Measurements from ENCODE around the gene RASA2. TPM values are rescaled to one million over a fixed set of nuclear protein-coding genes. Genes with fewer than 3 reads are reported as not detected.

Gene RASA2
- total and polyA plus RNA-seq, 2 of the 4 experiments (the other 2 are of a cell fraction), result 6.1 to 14.0 TPM

DNA sequence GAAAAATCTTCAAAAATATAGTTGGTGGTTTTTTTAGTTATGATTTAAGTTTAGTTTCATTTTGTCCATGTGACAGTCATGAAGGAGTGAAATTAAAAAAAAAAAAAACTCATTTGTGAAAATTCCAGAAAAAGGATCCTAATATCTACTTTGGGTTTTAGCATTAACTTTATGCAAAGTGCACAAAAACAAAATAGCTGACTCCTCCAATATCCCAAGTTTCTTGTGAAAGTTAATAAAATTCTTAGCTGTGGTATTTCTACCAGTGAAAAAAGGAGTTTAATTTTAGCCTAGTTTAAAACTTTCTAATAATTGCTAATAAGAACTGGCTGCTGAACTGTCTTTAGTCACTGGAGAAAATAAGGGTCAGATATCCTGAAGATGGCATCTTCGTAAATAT lies 40.8 kb upstream of the RASA2 start:
- Histone ChIP-seq H3K79me1 (ENCODE audit: low read depth in 1 of 2, low read length in 2 of 2) (peaks cover 57 to 77% of the 10 kb centered on the region in 2 experiments), H2BK20ac (ENCODE audit: low read depth, low read length) (no peak overlapping the region), H3K27ac (ENCODE audit: insufficient read depth, low read length) (no peak overlapping the region), H2AK9ac (replicated peaks; ENCODE audit: low read depth, low read length, poor library complexity) (no peak overlapping the region), H4K5ac (ENCODE audit: low read depth, low read length) (no peak overlapping the region; the same call in 1 of the 2 replicates), H4K8ac (ENCODE audit: low read depth in 2 of 2, low read length in 2 of 2) (peak overlapping the region in 1 of 2 experiments; percentile 79; a peak in 1 of 4 replicates), H3K9me3 (ENCODE audit: control insufficient read depth, insufficient read depth, low read length) (no peaks in the 10 kb centered on the region), H2BK120ac (ENCODE audit: low read depth, low read length) (peak overlapping the region; percentile 57; the same call in 1 of the 2 replicates), H3K4me3 (ENCODE audit: insufficient read depth, low read depth, low read length) (no peak overlapping the region), H3K4me2 (ENCODE audit: low read depth, low read length) (no peak overlapping the region), H3K4me1 (ENCODE audit: control insufficient read depth, insufficient read depth, low read length) (peaks cover 37% of the 10 kb centered on the region), H2AK5ac (ENCODE audit: low read depth, low read length) (no peak overlapping the region), H4K91ac (ENCODE audit: insufficient read depth, low read depth, low read length) (no peak overlapping the region), H3K56ac (ENCODE audit: extremely low read depth, insufficient read depth, low read length) (no peak overlapping the region), H3K9ac (ENCODE audit: low read depth, low read length) (no peak overlapping the region), H3K4ac (ENCODE audit: low read depth, low read length) (0 out of 2 replicates have a peak overlapping the region, but pooled peaks have one; percentile 49), H2BK15ac (ENCODE audit: low read depth, low read length) (0 out of 3 replicates have a peak overlapping the region, but pooled peaks have one; percentile 15), H3K14ac (replicated peaks; ENCODE audit: low read depth, low read length) (no peak overlapping the region), H2BK5ac (ENCODE audit: low read depth, low read length, poor library complexity, severe bottlenecking) (peak overlapping the region; percentile 99), H3K9me1 (ENCODE audit: insufficient read depth, low read length) (peaks cover 22% of the 10 kb centered on the region), H3K27me3 (ENCODE audit: control insufficient read depth, insufficient read depth, low read length) (no peaks in the 10 kb centered on the region), H4K20me1 (ENCODE audit: insufficient read depth, low read length) (no peaks in the 10 kb centered on the region; the same call in 1 of the 2 replicates), H3K18ac (ENCODE audit: low read depth, low read length) (no peak overlapping the region), H2AFZ (replicated peaks; ENCODE audit: low read length, poor library complexity) (no peak overlapping the region), H3K23ac (ENCODE audit: low read depth, low read length) (no peak overlapping the region), H3K36me3 (ENCODE audit: control insufficient read depth, insufficient read depth, low read length) (peaks cover 41% of the 10 kb centered on the region)
- dilution Hi-C loops (cut with HindIII; ENCODE audit: low sequenced_read_pairs, unreplicated experiment) (no loop called here), in situ Hi-C loops (cut with MboI; ENCODE audit: low sequenced_read_pairs) (no loop called here), intact Hi-C loops (cut with micrococcal nuclease) (no loop called here)
- ATAC-seq (ENCODE audit: low read depth) (no peak), DNase-seq (no peak)
- ChIA-PET POLR2A (ENCODE audit: unreplicated experiment) (interaction anchor here (0.7 kb wide), 1 partner anchor 134 kb away, joined by 8 read pairs; no protein-coding TSS in a partner anchor), CTCF (interaction anchor here (0.5 to 1.4 kb wide), 4 partner anchors 85 to 207 kb away, joined by 3 to 5 read pairs (median 4); no protein-coding TSS in a partner anchor)
- no CpG with 5 or more reads among the region's 1 CpG for WGBS, 2 experiments (ENCODE audit: extremely low coverage in 2 of 2, insufficient read length in 1 of 2)
- TF ChIP-seq, protein P1, sequence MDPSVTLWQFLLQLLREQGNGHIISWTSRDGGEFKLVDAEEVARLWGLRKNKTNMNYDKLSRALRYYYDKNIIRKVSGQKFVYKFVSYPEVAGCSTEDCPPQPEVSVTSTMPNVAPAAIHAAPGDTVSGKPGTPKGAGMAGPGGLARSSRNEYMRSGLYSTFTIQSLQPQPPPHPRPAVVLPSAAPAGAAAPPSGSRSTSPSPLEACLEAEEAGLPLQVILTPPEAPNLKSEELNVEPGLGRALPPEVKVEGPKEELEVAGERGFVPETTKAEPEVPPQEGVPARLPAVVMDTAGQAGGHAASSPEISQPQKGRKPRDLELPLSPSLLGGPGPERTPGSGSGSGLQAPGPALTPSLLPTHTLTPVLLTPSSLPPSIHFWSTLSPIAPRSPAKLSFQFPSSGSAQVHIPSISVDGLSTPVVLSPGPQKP (IDR thresholded peaks at IDR 0.05; ENCODE audit: borderline replicate concordance, low read depth, low read length), result no peak
- TF ChIP-seq NFE2L2 (IDR thresholded peaks at IDR 0.05; ENCODE audit: low read depth, low read length) (no peak), MAFK (IDR thresholded peaks at IDR 0.05; ENCODE audit: low read depth, low read length) (peak; percentile 19; the same call in 1 of the 2 replicates)
- no TSS peak for BruUV-seq (replicated peaks)
